Mammary epithelial cell (primary cell): ENCODE measurements around the gene NGF.

Experiments
- CTCF ChIP-seq, 2 donors: IDR thresholded peaks in 1 of 2; conservative IDR thresholded peaks in 1 of 2; 2 replicates each; pipeline ENCODE4 v1.5.1; 2011 to 2012; ENCODE audit warnings: inconsistent platforms in 2 of 2, low read length in 2 of 2, mild to moderate bottlenecking in 2 of 2, control low read depth in 1 of 2, low read depth in 1 of 2; ENCODE audit not compliant: insufficient read depth in 1 of 2; ENCODE audit errors: extremely low read depth in 1 of 2
- EZH2 ChIP-seq: IDR thresholded peaks from 2 replicates; pipeline ENCODE4 v1.6.1; 2012; ENCODE audit warnings: low read length, inconsistent platforms, borderline replicate concordance

GRCh38 chr1:115312742-115313141, 25.3 kb downstream of the NGF start:
- no peak for TF ChIP-seq CTCF (conservative IDR thresholded peaks at IDR 0.05 in 1 of 2, IDR thresholded peaks at IDR 0.05 in 1 of 2; ENCODE audit: extremely low read depth in 1 of 2, insufficient read depth in 1 of 2, low read depth in 1 of 2, low read length in 2 of 2)
- TF ChIP-seq EZH2 = no peak
